HG03439 (cell line): ENCODE results near the gene RAB4B.
"Not testable (repeated sequence)": the region's sequence is repeated elsewhere in the genome, so short reads cannot be mapped to it uniquely, and the experiment has no call there.

Source experiments
- ATAC-seq: cut with Tn5 transposase; IDR thresholded peaks from one replicate; pipeline ENCODE4 v1.9.1; 2021; ENCODE audit warnings: mild to moderate bottlenecking, moderate library complexity; ENCODE audit not compliant: unreplicated experiment

Gene RAB4B

GRCh38 chr19:40815223-40815622 is 37.2 kb downstream of the RAB4B start:
- no peak for ATAC-seq

- peak; percentile 54 for ATAC-seq
Measured at GRCh38 chr19:40818480-40819399, 40.7 kb downstream of the RAB4B start.

GRCh38 chr19:40819479-40820234 is 41.6 kb downstream of the RAB4B start:
- not testable (repeated sequence) for ATAC-seq

- ATAC-seq = no peak
Measured at GRCh38 chr19:40822161-40822560, 44.1 kb downstream of the RAB4B start.

- ATAC-seq = not testable (repeated sequence)
Measured at GRCh38 chr19:40822704-40823553, 44.9 kb downstream of the RAB4B start.

- ATAC-seq = not testable (repeated sequence)
Measured at GRCh38 chr19:40824916-40825315, 46.9 kb downstream of the RAB4B start.

- not testable (repeated sequence) for ATAC-seq
Measured at GRCh38 chr19:40825460-40826095, 47.5 kb downstream of the RAB4B start.

- not testable (repeated sequence) for ATAC-seq
Measured at GRCh38 chr19:40826312-40826698, 48.3 kb downstream of the RAB4B start.

- not testable (repeated sequence) for ATAC-seq
Measured at GRCh38 chr19:40826699-40827385, 48.8 kb downstream of the RAB4B start.

GRCh38 chr19:40827386-40828247 is 49.6 kb downstream of the RAB4B start:
- ATAC-seq = no peak

GRCh38 chr19:40829205-40829604 is 51.2 kb downstream of the RAB4B start:
- ATAC-seq = no peak

GRCh38 chr19:40830741-40831140 is 52.7 kb downstream of the RAB4B start:
- ATAC-seq = not testable (repeated sequence)

- ATAC-seq = no peak
Measured at GRCh38 chr19:40831502-40832430, 53.7 kb downstream of the RAB4B start.

- not testable (repeated sequence) for ATAC-seq
Measured at GRCh38 chr19:40832431-40832790, 54.4 kb downstream of the RAB4B start.

- ATAC-seq = not testable (repeated sequence)
Measured at GRCh38 chr19:40833728-40834533, 55.9 kb downstream of the RAB4B start.

- no peak for ATAC-seq
Measured at GRCh38 chr19:40836754-40837429, 58.8 kb downstream of the RAB4B start.
